ENCODE measurements around the gene HDDC3. TPM values are rescaled to one million over a fixed set of nuclear protein-coding genes. Genes with fewer than 3 reads are reported as not detected.

The HDDC3 gene
- total and polyA plus RNA-seq, 2 donors (not counting 3 experiments of a cell fraction or from before 2014, with no cell fraction given), result 16.0 to 20.2 TPM

DNA sequence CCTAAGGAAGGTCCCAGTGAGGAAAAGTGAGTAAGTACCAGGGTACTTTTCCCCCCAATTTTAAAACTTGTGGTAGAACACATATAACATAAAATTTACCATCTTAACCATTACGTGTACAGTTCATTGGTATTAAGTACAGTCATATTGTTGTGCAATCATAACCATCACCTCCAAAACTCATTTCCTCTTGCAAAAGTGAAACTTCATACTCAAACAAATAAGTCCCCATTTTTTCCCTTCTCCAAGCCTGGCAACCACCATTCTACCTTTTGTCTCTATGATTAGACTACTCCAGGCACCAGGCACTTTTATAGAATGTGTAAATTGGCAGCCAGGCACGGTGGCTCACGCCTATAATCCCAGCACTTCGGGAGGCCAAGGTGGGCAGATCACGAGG is 49.8 kb upstream of the HDDC3 start:
- Histone ChIP-seq H3K27ac (ENCODE audit: insufficient read depth, low read depth, low read length) (no peak overlapping the region), H3K4me1 (ENCODE audit: control insufficient read depth, extremely low read depth, insufficient read depth, low read length) (no peaks in the 10 kb centered on the region), H4K20me1 (replicated peaks; ENCODE audit: control insufficient read depth, extremely low read depth, insufficient read depth, low read length) (no peaks in the 10 kb centered on the region), H3K9ac (replicated peaks; ENCODE audit: extremely low read depth, insufficient read depth, low read length) (no peak overlapping the region), H3K27me3 (ENCODE audit: control insufficient read depth in 2 of 2, insufficient read depth in 2 of 2, low read length in 2 of 2) (no peaks in the 10 kb centered on the region), H3K79me2 (ENCODE audit: control insufficient read depth, insufficient read depth, low read length) (peaks cover 43% of the 10 kb centered on the region), H3K4me2 (ENCODE audit: insufficient read depth, low read length) (no peak overlapping the region), H3K9me3 (replicated peaks; ENCODE audit: control insufficient read depth, insufficient read depth, low read length) (no peaks in the 10 kb centered on the region), H3K36me3 (ENCODE audit: control insufficient read depth in 2 of 2, extremely low read depth in 1 of 2, insufficient read depth in 2 of 2, low read length in 2 of 2) (peaks cover 0 to 20% of the 10 kb centered on the region in 2 experiments), H2AFZ (ENCODE audit: low read depth, low read length) (no peak overlapping the region), H3K4me3 (replicated peaks in 1 of 3; ENCODE audit: insufficient read depth in 1 of 3, low read depth in 1 of 3, low read length in 3 of 3) (no peak overlapping the region), H3K9me1 (replicated peaks; ENCODE audit: control insufficient read depth, extremely low read depth, insufficient read depth, low read length) (no peaks in the 10 kb centered on the region)
- DNase-seq (ENCODE audit: low read depth, low spot score) (no peak), FAIRE-seq (no peak)
- BruUV-seq (replicated peaks), result no TSS peak
- dilution Hi-C loops (cut with MboI; ENCODE audit: extremely low pct_ligation_motif_present, low sequenced_read_pairs) (no loop called here), intact Hi-C loops (cut with micrococcal nuclease) (no loop called here)
- ChIA-PET POLR2A (no interaction called here), CTCF (interaction anchor here (3.7 kb wide), 1 partner anchor 25 kb away, joined by 23 read pairs; no protein-coding TSS in a partner anchor)
- TF ChIP-seq, protein P1, sequence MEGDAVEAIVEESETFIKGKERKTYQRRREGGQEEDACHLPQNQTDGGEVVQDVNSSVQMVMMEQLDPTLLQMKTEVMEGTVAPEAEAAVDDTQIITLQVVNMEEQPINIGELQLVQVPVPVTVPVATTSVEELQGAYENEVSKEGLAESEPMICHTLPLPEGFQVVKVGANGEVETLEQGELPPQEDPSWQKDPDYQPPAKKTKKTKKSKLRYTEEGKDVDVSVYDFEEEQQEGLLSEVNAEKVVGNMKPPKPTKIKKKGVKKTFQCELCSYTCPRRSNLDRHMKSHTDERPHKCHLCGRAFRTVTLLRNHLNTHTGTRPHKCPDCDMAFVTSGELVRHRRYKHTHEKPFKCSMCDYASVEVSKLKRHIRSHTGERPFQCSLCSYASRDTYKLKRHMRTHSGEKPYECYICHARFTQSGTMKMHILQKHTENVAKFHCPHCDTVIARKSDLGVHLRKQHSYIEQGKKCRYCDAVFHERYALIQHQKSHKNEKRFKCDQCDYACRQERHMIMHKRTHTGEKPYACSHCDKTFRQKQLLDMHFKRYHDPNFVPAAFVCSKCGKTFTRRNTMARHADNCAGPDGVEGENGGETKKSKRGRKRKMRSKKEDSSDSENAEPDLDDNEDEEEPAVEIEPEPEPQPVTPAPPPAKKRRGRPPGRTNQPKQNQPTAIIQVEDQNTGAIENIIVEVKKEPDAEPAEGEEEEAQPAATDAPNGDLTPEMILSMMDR (IDR thresholded peaks at IDR 0.05; ENCODE audit: extremely low read depth in 1 of 2, insufficient read depth in 1 of 2, low read depth in 1 of 2, low read length in 2 of 2), result no peak
- TF ChIP-seq EZH2 (IDR thresholded peaks at IDR 0.05; ENCODE audit: borderline replicate concordance, low read depth, low read length, severe bottlenecking), result no peak
- no peak for TF ChIP-seq MYC (IDR thresholded peaks at IDR 0.05; ENCODE audit: low read depth, low read length)
- TF ChIP-seq FOS (IDR thresholded peaks at IDR 0.05; ENCODE audit: borderline replicate concordance, insufficient read depth, low read length), result no peak
- TF ChIP-seq, protein P2, sequence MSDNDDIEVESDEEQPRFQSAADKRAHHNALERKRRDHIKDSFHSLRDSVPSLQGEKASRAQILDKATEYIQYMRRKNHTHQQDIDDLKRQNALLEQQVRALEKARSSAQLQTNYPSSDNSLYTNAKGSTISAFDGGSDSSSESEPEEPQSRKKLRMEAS (IDR thresholded peaks at IDR 0.05; ENCODE audit: insufficient read depth, insufficient read length), result no peak
- no peak for TF ChIP-seq POLR2AphosphoS5 (IDR thresholded peaks at IDR 0.05; ENCODE audit: insufficient read depth, low read depth, low read length)
- TF ChIP-seq POLR2A (IDR thresholded peaks at IDR 0.05; ENCODE audit: low read depth, low read length), result no peak
- TF ChIP-seq GATA2 (IDR thresholded peaks at IDR 0.05; ENCODE audit: insufficient read depth, insufficient read length, low read depth, low read length), result no peak
- no peak for TF ChIP-seq JUN (IDR thresholded peaks at IDR 0.05; ENCODE audit: borderline replicate concordance, insufficient read depth, insufficient read length, low read depth)
